G401 (cell line): ENCODE data around the gene SAMHD1. TPM values are rescaled to one million over a fixed set of nuclear protein-coding genes. Genes with fewer than 3 reads are reported as not detected.
"Not testable (repeated sequence)": the region's sequence is repeated elsewhere in the genome, so short reads cannot be mapped to it uniquely, and the experiment has no call there.

Experiments
- DNase-seq: peaks from one replicate; pipeline ENCODE4 v3.0.0-alpha.2; 2015; ENCODE audit warnings: low spot score
- in situ Hi-C: cut with HindIII; loops from 2 replicates; pipeline ENCODE4 v1.10.0; 2016; ENCODE audit warnings: low sequenced_read_pairs, mixed read lengths
- total RNA-seq: library from RNA; depleted of rRNA; stranded (reverse); fragments of >200 nt; shearing (Covaris generic); gene quantifications from 2 replicates; pipeline ENCODE4 v1.2.3, GENCODE V29; 2014; rRNA removed

Gene SAMHD1
- 30.0 and 31.2 TPM in 2 replicates for total RNA-seq

DNA sequence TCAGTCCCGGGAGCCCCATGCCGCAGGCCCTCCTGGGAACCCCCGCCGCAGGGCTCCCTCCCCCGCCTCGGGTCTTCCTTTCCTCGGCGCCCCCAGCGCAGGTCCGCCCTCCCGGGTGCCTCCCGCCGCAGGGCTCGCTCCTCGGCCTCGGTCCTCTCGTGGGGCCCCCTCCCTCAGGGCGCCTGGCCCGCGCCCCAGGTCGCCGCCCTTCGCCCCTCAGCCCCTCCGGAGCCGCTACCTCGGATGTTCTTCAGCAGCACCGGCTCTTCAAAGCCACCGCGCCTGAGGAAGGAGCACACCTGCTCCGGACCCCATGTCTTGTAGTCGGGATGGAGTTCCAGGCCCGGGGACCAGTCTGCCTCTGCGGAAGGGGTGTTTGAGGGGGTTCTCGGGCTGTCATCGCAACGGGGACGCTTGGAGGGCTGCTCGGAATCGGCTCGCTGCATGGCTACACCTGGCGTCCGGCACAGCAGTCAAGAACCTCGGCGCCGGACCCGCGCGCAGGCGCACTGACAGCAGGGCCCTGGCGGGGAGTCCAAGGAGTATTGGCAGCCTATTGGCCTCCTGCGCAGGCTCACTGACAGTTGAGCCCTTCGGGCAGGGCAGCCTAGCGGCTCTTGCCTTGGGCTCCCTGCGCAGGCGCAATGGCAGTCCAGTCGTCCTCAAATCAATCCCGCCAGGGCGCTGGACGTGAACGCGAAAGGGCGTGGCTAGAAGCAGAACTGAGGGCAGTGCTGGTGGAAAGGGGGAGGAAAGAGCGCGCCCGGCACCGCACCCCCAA is at the start of gene SAMHD1:
SAMHD1 (minus strand) TSS at position 511 of the 781 bp plus-strand sequence; CDS start at position 446, 65 bp downstream.
- DNase-seq, result peak; percentile 98

GRCh38 chr20:37000171-37000570 is 48.7 kb upstream of the SAMHD1 start:
- DNase-seq, in situ Hi-C loops: not testable (repeated sequence)

More for the DNA sequence above, at the start of gene SAMHD1:
- in situ Hi-C loops, result no loop called here

GRCh38 chr20:36998652-36999051 is 47.1 kb upstream of the SAMHD1 start:
- in situ Hi-C loops, result no loop called here
- no peak for DNase-seq

DNA sequence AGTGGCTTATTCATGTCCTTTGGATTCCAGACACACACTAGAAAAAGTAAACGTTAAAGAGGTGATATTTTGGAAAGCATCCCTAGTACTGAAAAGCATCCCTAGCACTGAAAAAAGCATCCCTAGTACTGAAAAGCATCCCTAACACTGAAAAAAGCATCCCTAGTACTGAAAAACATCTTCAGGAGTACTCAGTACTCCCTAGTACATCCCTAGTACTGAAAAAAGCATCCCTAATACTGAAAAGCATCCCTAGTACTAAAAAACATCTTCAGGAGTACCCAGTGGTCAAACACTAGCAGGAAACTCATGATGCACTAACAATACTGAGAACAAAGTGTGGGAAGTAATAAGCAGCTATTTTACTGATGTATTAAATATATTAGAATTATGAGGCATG is 45.6 kb upstream of the SAMHD1 start:
- in situ Hi-C loops, result no loop called here
- no peak for DNase-seq

DNA sequence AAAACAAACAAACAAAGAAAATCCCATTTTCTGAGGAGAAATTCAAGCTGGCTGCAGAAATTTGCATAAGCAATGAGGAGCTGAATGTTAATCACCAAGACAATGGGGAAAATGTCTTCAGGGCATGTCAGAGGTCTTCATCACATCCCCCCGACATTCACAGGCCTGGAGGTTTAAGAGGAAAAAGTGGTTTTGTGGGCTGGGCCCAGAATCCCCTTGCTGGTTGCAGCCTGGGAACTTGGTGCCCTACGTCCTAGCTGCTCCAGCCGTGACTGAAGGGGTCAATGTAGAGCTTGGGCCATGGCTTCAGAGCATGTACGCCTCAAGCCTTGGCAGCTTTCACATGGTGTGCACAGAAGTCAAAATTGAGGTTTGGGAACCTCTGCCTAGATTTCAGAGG is 42.7 kb upstream of the SAMHD1 start:
- in situ Hi-C loops, DNase-seq: not testable (repeated sequence)

DNA sequence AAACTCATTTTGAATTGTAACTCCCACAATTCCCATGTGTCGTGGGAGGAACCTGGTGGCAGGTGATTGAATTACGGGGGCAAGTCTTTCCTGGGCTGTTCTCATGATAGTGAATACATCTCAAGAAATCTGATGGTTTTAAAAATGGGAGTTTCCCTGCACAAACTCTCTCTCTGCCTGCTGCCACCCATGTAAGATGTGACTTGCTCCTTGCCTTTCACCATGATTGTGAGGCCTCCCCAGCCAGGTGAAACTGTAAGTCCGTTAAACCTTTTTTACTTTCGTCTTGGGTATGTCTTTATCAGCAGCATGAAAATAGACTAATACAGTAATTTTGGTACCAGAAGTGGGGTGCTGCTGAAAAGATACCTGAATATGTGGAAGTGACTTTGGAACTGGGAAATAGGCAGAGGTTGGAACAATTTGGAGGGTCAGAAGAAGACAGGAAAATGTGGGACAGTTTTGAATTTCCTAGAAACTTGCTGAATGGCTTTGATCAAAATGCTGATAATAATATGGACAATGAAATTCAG is 41.4 kb upstream of the SAMHD1 start:
- in situ Hi-C loops, result no loop called here
- no peak for DNase-seq

DNA sequence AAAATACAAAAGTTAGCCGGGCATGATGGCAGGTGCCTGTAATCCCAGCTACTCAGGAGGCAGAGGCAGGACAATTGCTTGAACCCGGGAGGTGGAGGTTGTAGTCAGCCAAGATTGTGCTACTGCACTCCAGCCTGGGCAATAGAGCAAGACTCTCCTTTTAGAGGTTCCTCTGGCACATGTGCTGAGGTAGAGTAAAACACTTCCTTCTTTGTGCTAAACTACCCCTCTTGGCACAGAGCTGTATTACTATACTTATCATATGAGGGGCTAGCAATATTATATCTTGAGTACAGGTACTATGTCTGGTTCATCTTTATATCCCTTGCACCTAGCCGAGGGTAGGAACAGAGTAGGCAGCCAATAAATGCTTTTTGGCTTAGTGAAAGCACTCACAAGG is 40.2 kb upstream of the SAMHD1 start:
- DNase-seq, result no peak
- in situ Hi-C loops, result no loop called here

DNA sequence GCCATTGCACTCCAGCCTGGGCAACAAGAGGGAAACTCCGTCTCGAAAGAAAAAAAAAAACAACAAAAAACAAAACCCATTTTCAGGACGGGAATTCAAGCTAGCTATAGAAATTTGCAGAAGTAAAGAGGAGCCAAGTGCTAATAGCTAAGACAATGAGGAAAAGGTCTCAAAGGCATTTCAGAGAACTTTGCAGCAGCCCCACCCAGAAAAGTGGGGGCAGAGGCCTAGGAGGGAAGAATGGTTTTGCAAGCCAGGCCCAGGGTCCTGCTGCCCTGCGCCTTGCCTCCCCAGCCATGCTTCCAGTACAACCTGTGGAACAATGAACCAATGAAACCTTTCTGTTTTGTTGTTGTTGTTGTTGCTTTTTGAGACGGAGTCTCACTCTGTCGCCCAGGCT is 38.3 kb upstream of the SAMHD1 start:
- DNase-seq, result no peak

GRCh38 chr20:36988494-36988966 is 37.0 kb upstream of the SAMHD1 start:
- no peak for DNase-seq

More for the DNA sequence above, 38.3 kb upstream of the SAMHD1 start:
- in situ Hi-C loops, result no loop called here

DNA sequence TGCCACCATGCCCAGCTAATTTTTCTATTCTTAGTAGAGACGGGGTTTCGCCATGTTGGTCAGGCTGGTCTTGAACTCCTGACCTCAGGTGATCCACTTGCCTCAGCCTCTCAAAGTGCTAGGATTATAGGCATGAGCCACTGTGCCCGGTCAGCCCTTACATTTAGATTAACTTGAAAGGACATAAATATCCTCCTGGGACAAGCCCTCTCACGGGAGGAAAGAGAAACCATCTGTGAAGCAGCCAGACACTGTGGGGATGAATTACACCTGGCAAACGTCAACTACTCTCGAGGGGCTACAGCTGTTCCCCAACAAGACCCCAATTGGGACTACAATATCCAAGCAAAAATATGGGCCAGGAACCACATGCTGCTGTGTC is 32.7 kb upstream of the SAMHD1 start:
- DNase-seq, result no peak
- in situ Hi-C loops, result no loop called here

More at GRCh38 chr20:36988494-36988966, 37.0 kb upstream of the SAMHD1 start:
- in situ Hi-C loops, result no loop called here

DNA sequence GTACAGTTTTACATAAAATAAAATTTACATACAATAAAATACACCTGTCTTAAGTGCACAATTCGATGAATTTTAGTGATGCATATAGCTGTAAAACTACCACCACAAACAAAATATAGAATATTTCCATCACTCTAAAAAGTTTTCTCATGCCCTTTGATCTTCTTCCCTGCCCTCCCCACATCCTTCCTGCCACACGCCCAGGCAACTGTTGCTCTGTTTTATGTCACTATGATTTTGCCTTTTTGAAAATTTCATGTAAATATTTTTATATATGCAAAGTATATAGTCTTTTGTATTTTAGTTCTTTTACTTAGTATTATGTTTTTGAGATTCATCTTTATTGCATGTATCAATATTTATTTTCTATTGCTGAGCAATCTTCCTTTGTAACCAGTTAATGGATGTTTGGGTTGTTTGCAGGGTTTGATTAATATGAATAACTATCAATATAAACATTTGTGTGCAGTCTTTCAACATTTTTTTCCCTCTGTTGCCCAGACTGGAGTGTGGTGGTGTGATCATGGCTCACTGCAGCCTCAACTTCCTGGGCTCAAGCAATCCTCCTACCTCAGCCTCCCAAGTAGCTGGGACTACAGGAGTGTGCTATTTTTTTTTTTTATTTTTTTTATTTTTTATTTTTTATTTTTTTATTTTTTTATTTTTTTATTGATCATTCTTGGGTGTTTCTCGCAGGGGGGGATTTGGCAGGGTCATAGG is 23.8 kb upstream of the SAMHD1 start:
- in situ Hi-C loops, result no loop called here
- no peak for DNase-seq

- DNase-seq, result no peak
- in situ Hi-C loops, result no loop called here
Observed at GRCh38 chr20:36974660-36975059, 23.2 kb upstream of the SAMHD1 start.

DNA sequence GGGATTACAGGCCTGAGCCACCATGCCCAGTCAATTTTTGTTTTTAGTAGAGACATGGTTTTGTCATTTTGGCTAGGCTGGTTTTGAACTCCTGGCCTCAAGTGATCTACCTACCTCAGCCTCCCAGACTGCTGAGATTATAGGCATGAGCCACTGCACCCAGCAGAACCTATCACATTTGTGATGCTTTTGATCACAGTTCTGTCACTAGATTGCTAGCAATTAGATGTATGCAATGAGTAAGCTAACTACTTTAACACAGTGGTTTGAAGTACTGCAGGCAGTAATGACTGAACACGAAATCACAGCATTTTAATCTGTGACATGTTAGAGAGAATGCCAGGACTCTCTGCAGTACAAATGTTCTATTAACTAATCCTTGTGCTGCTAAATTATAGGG is 19.6 kb upstream of the SAMHD1 start:
- DNase-seq, result no peak
- in situ Hi-C loops, result no loop called here

DNA sequence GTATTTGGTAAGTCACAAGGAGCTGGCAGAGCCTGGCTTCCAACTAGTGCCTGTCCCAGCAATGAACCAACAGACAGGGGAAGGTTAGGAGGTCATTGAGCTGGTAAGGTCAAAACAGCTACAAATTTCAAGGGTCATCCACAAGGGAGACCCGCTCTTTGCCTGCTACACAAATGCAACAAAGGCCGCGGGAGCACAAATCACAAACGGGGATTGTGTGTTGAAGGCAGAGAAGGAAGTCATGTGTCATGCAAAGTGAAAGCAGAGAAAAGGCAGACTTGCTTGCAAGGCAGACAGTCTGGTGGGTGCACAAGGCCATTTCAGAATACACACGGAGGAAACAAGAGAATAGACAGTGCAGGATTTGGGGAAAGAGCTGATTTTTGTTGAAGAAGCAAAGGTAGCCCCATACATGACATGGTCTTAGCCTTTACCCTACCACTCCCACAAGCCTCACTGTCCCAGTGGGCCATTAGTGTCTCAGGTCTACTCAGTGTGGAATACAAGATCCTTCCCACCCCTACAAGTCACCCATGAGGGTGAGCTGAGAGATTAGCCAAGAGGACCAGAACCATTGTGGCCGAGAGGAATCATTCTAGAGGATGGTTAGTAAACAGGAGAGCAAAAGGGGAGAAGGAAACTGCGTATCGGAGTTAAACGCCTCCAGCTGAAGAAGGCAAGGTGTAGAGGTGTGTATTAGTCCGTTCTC is 18.1 kb upstream of the SAMHD1 start:
- in situ Hi-C loops, result no loop called here
- no peak for DNase-seq

GRCh38 chr20:36969051-36969450 is 17.5 kb upstream of the SAMHD1 start:
- in situ Hi-C loops, result no loop called here

GRCh38 chr20:36967636-36968035 is 16.1 kb upstream of the SAMHD1 start:
- no peak for DNase-seq
- in situ Hi-C loops, result no loop called here

More at GRCh38 chr20:36969051-36969450, 17.5 kb upstream of the SAMHD1 start:
- DNase-seq, result no peak

GRCh38 chr20:36966965-36967364 is 15.5 kb upstream of the SAMHD1 start:
- in situ Hi-C loops, DNase-seq: not testable (repeated sequence)

DNA sequence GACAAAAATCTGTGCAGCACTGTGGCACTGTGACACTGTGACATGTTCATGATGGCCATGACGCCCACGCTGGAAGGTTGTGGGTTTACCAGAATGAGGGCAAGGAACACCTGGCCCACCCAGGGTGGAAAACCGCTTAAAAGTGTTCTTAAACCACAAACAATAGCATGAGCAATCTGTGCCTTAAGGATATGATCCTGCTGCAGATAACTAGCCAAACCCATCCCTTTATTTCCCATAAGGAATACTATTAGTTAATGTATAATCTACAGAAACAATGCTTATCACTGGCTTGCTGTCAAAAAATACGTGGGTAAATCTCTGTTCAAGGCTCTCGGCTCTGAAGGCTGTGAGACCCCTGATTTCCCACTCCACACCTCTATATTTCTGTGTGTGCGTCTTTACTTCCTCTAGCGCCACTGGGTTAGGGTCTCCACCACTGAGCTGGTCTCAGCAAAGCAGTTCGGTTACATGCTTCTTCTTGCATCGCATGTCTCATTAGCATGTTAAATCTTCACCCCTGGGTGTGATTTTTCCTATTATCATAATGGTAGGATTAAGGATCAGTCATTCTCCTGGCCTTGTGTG is 10.9 kb upstream of the SAMHD1 start:
- DNase-seq, in situ Hi-C loops: not testable (repeated sequence)

GRCh38 chr20:36959242-36959641 is 7.7 kb upstream of the SAMHD1 start:
- DNase-seq, result no peak
- in situ Hi-C loops, result no loop called here
